H1 (cell line): Measurements from ENCODE around the gene CETN2. TPM values are rescaled to one million over a fixed set of nuclear protein-coding genes. Genes with fewer than 3 reads are reported as not detected.

Experiments used
- CBX8 ChIP-seq: fragments of 300-800, 300-1000 bp; sonication (generic); IDR thresholded peaks from 2 replicates; pipeline ENCODE4 v1.7.1; 2016; ENCODE audit warnings: low read depth, low read length, borderline replicate concordance
- CEBPB ChIP-seq: IDR thresholded peaks from 2 replicates; pipeline ENCODE4 v1.6.1; 2012; ENCODE audit warnings: low read depth, low read length
- EGR1 ChIP-seq: IDR thresholded peaks from 2 replicates; pipeline ENCODE4 v1.6.1; 2011; ENCODE audit warnings: low read depth, low read length, borderline replicate concordance
- GABPA ChIP-seq: IDR thresholded peaks from 2 replicates; pipeline ENCODE4 v1.6.1; 2011; ENCODE audit warnings: mild to moderate bottlenecking, low read length, moderate library complexity, borderline replicate concordance; ENCODE audit not compliant: insufficient read depth
- GTF2F1 ChIP-seq: IDR thresholded peaks from 2 replicates; pipeline ENCODE4 v1.6.1; 2012; ENCODE audit warnings: low read depth, low read length, improper control_type of control experiment, borderline replicate concordance
- JUN ChIP-seq: IDR thresholded peaks from 2 replicates; pipeline ENCODE4 v1.6.1; 2011; ENCODE audit warnings: low read depth, mild to moderate bottlenecking, improper control_type of control experiment, low read length
- NRF1 ChIP-seq: IDR thresholded peaks from 2 replicates; pipeline ENCODE4 v1.6.1; 2011; ENCODE audit warnings: mild to moderate bottlenecking, low read depth, low read length, improper control_type of control experiment
- TAF1 ChIP-seq: IDR thresholded peaks from 2 replicates; pipeline ENCODE4 v1.6.1; 2011; ENCODE audit warnings: mild to moderate bottlenecking, low read depth, low read length
- USF2 ChIP-seq: IDR thresholded peaks from 2 replicates; pipeline ENCODE4 v1.6.1; 2011; ENCODE audit warnings: low read length, improper control_type of control experiment
- ZNF274 ChIP-seq: IDR thresholded peaks from 2 replicates; pipeline ENCODE4 v1.7.0; 2012; ENCODE audit warnings: low read length, borderline replicate concordance; ENCODE audit errors: extremely low read depth
- polyA plus RNA-seq, 7 experiments: library from polyadenylated mRNA; depleted of rRNA in 3 of 7; stranded (reverse) in 5 of 7; unstranded in 2 of 7; fragments of >200 nt in 5 of 7; fragments of 200-250 nt in 2 of 7; gene quantifications; 1 replicate in 5 of 7; 2 replicates in 1 of 7; 4 replicates in 1 of 7; pipeline versions ENCODE4 v1.2.1 to v1.2.3, GENCODE V29; 2011 to 2013; ENCODE audit warnings: missing spikeins in 2 of 7, mixed read lengths in 2 of 7
- total RNA-seq: library from RNA; stranded (reverse); fragmentation: NEBNext Ultra II Directional; extraction: Animal tissue kit (Norgen Biotek cat#: 25700); gene quantifications from 2 replicates; pipeline ENCODE4 v1.2.1, GENCODE V29; 2021

CETN2 gene
- total and polyA plus RNA-seq, 2 of the 8 experiments (the other 6 are each of a cell fraction or from before 2014, with no cell fraction given), result 13.1 to 24.3 TPM

- no peak for TF ChIP-seq GABPA
- no peak for TF ChIP-seq ZNF274
- no peak for TF ChIP-seq JUN
- no peak for TF ChIP-seq GTF2F1
- no peak for TF ChIP-seq NRF1
- no peak for TF ChIP-seq CEBPB
- no peak for TF ChIP-seq USF2
- TF ChIP-seq EGR1, result no peak
- TF ChIP-seq CBX8, result no peak
- no peak for TF ChIP-seq TAF1
- TF ChIP-seq, all 59 proteins: peak for 0
Observed at GRCh38 chrX:152866386-152866785, 35.8 kb upstream of the CETN2 start (continued).
